Left ventricle myocardium superior (tissue), 1 donor: ENCODE data around the gene NETO2. TPM values are rescaled to one million over a fixed set of nuclear protein-coding genes. Genes with fewer than 3 reads are reported as not detected.

Experiments
- ATAC-seq: fragments of 200-7000 bp; cut with Tn5 transposase; one replicate; pipeline ENCODE4 v1.9.1; 2020; ENCODE audit warnings: mild to moderate bottlenecking, moderate library complexity
- DNase-seq: peaks from one replicate; pipeline ENCODE4 v3.0.0-alpha.2; 2020
- intact Hi-C: fragments of 100-400 bp; cut with micrococcal nuclease; formaldehyde crosslinking; loops from one replicate; pipeline ENCODE4 v1.11.0; 2022
- total RNA-seq: library from RNA; stranded (reverse); fragmentation: NEBNext Ultra II Directional; extraction: Animal tissue kit (Norgen Biotek cat#: 25700); gene quantifications from one replicate; pipeline ENCODE4 v1.2.1, GENCODE V29; 2021
- donor health status: DM: no; HTN: yes; CAD: no; lungs with severe emphysema.

The NETO2 gene
- total RNA-seq, 1 donor from 2014 or later = 2.3 TPM

- no peak for DNase-seq
- intact Hi-C loops = no loop called here
- no peak for ATAC-seq
Measured at GRCh38 chr16:47033176-47033575, 110.6 kb downstream of the NETO2 start.

DNA sequence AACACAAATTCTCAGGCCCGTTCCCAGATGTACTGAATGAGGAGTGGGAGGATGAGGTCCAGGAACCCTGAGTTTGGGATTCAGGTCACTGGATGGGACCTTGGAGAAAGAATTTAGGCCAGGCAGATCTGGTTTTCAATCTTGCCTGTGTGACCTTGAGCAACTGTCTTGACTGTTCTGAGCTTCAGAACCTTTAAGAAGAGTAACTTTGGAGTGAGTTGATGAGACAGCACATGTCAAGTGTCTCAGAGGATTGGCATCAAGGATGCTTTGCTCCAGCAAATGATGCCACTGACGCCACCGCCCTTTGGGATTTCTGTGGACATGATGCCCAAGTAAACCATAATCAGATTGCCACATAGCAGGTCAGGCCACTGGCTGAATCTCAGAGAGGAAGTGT lies 114.0 kb downstream of the NETO2 start:
- DNase-seq (no peak), ATAC-seq (no peak)
- intact Hi-C loops = no loop called here

DNA sequence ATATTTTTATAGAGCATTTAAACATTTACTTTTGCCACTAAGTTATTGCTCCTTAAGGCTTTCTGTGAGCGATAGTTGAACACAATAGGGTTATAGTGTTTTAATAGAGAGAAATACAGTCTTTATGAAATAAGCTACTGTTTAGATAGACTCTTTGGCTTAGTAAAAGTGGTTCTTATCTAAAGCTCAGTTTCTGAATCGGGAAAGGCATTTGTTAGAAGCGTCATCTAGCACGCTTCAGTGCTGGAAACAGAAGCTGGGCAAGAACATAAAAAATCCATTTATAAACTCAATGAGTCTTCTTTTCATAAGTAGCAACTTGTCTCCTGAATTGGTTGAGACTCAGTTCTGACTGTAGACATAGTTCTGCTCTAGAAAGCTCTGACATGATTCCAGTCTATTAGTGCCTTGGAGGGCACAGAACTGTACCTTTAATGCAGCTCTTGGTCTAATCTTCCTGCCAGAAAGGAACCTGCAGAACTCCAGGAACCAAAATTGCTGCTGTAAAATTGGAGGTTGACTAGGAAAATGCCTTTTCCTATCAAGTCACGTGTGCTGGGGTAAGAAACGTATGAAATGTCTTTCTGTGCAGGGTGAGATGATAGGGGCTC lies 114.9 kb downstream of the NETO2 start:
- peak; percentile 19 for ATAC-seq
- intact Hi-C loops = no loop called here
- DNase-seq = no peak

Other genes with a start within 250 kb of the NETO2 start
- gene DNAJA2, start 170.3 kb downstream of the NETO2 start, total RNA-seq = 97.2 TPM